ENCODE data around the gene RPS6KB2.

- no peak for TF ChIP-seq CTCF (IDR thresholded peaks at IDR 0.05)
- TF ChIP-seq POLR2AphosphoS5 (IDR thresholded peaks at IDR 0.05): no peak
- TF ChIP-seq POLR2A (IDR thresholded peaks at IDR 0.05): no peak
These were observed 34.9 kb downstream of the RPS6KB2 start for GRCh38 chr11:67463186-67463585.
